H9 (cell line): ENCODE data around the gene ASH1L. TPM values are rescaled to one million over a fixed set of nuclear protein-coding genes. Genes with fewer than 3 reads are reported as not detected.

Experiments used
- DNase-seq: peaks from one replicate; pipeline ENCODE4 v3.0.0-alpha.2; 2017
- H2AFZ ChIP-seq: one replicate; pipeline ENCODE4 v1.6.1; 2013; ENCODE audit warnings: mild to moderate bottlenecking, low read length, control low read depth, moderate library complexity
- H2AK5ac ChIP-seq: 2 replicates; pipeline ENCODE4 v1.6.1; 2013; ENCODE audit warnings: low read length, control low read depth, mixed read lengths; ENCODE audit not compliant: insufficient read length
- H2BK120ac ChIP-seq: one replicate; pipeline ENCODE4 v1.6.1; 2013; ENCODE audit warnings: low read depth, mild to moderate bottlenecking, low read length, control low read depth, inconsistent platforms; ENCODE audit not compliant: poor library complexity, severe bottlenecking
- H2BK12ac ChIP-seq: 2 replicates; pipeline ENCODE4 v1.6.1; 2013; ENCODE audit warnings: low read length, control low read depth, mixed read lengths, low read depth; ENCODE audit not compliant: insufficient read length
- H2BK15ac ChIP-seq: 2 replicates; pipeline ENCODE4 v1.6.1; 2013; ENCODE audit warnings: low read depth, low read length, control low read depth
- H2BK20ac ChIP-seq: one replicate; pipeline ENCODE4 v1.6.1; 2013; ENCODE audit warnings: low read depth, mild to moderate bottlenecking, low read length, control low read depth, inconsistent platforms; ENCODE audit not compliant: poor library complexity, severe bottlenecking
- H2BK5ac ChIP-seq: 2 replicates; pipeline ENCODE4 v1.6.1; 2013; ENCODE audit warnings: low read length, control low read depth, mixed read lengths; ENCODE audit not compliant: insufficient read length
- H3K14ac ChIP-seq: 2 replicates; pipeline ENCODE4 v1.6.1; 2013; ENCODE audit warnings: low read length, control low read depth; ENCODE audit not compliant: insufficient read depth
- H3K18ac ChIP-seq: 2 replicates; pipeline ENCODE4 v1.6.1; 2013; ENCODE audit warnings: low read depth, mild to moderate bottlenecking, mixed read lengths, low read length, control low read depth; ENCODE audit not compliant: insufficient read length
- H3K23ac ChIP-seq: 2 replicates; pipeline ENCODE4 v1.6.1; 2013; ENCODE audit warnings: low read length, control low read depth, mixed read lengths, low read depth; ENCODE audit not compliant: insufficient read length
- H3K23me2 ChIP-seq: 2 replicates; pipeline ENCODE4 v1.6.1; 2013; ENCODE audit warnings: low read depth, mild to moderate bottlenecking, mixed read lengths, low read length, control low read depth; ENCODE audit not compliant: insufficient read length, poor library complexity, severe bottlenecking
- H3K27ac ChIP-seq: 2 replicates; pipeline ENCODE4 v1.5.1; 2013; ENCODE audit warnings: low read length, control low read depth, mixed read lengths, low read depth; ENCODE audit not compliant: insufficient read length
- H3K27me3 ChIP-seq: 2 replicates; pipeline ENCODE4 v1.6.1; 2013; ENCODE audit warnings: low read length, control low read depth, inconsistent platforms; ENCODE audit not compliant: insufficient read depth
- H3K4ac ChIP-seq: 2 replicates; pipeline ENCODE4 v1.6.1; 2013; ENCODE audit warnings: low read depth, mild to moderate bottlenecking, control low read depth, inconsistent platforms, low read length, moderate library complexity
- H3K4me1 ChIP-seq: 2 replicates; pipeline ENCODE4 v1.6.1; 2013; ENCODE audit warnings: low read length, control low read depth, inconsistent platforms; ENCODE audit not compliant: insufficient read depth
- H3K4me2 ChIP-seq: 2 replicates; pipeline ENCODE4 v1.6.1; 2013; ENCODE audit warnings: low read length, control low read depth, mixed read lengths; ENCODE audit not compliant: insufficient read length, insufficient read depth
- H3K56ac ChIP-seq: 2 replicates; pipeline ENCODE4 v1.6.1; 2013; ENCODE audit warnings: low read depth, mild to moderate bottlenecking, mixed read lengths, low read length, control low read depth; ENCODE audit not compliant: insufficient read length
- H3K79me1 ChIP-seq: 2 replicates; pipeline ENCODE4 v1.6.1; 2013; ENCODE audit warnings: low read depth, mild to moderate bottlenecking, moderate library complexity, low read length, control low read depth, inconsistent platforms; ENCODE audit not compliant: insufficient read depth, poor library complexity, severe bottlenecking
- H3K79me2 ChIP-seq: 2 replicates; pipeline ENCODE4 v1.6.1; 2013; ENCODE audit warnings: low read length, control low read depth, inconsistent platforms; ENCODE audit not compliant: insufficient read depth
- H3K9ac ChIP-seq: 2 replicates; pipeline ENCODE4 v1.6.1; 2013; ENCODE audit warnings: low read length, control low read depth, mixed read lengths; ENCODE audit not compliant: insufficient read length; ENCODE audit errors: extremely low read depth
- H3K9me3 ChIP-seq: one replicate; pipeline ENCODE4 v1.6.1; 2013; ENCODE audit warnings: low read depth, low read length, inconsistent platforms; ENCODE audit not compliant: control insufficient read depth
- H3T11ph ChIP-seq: one replicate; pipeline ENCODE4 v1.6.1; 2013; ENCODE audit warnings: mild to moderate bottlenecking, low read length, control low read depth, inconsistent platforms
- H4K20me1 ChIP-seq: one replicate; pipeline ENCODE4 v1.6.1; 2013; ENCODE audit not compliant: control insufficient read depth, insufficient read length, insufficient read depth
- H4K5ac ChIP-seq: 2 replicates; pipeline ENCODE4 v1.6.1; 2013; ENCODE audit warnings: low read depth, mild to moderate bottlenecking, mixed read lengths, low read length, control low read depth; ENCODE audit not compliant: insufficient read length
- H4K8ac ChIP-seq: replicated peaks from 2 replicates; pipeline ENCODE4 v1.6.1; 2013; ENCODE audit warnings: low read length, control low read depth, mixed read lengths, low read depth; ENCODE audit not compliant: insufficient read length
- H4K91ac ChIP-seq: 2 replicates; pipeline ENCODE4 v1.6.1; 2013; ENCODE audit warnings: low read depth, mild to moderate bottlenecking, moderate library complexity, mixed read lengths, low read length, control low read depth; ENCODE audit not compliant: insufficient read length
- H3K27ac Mint-ChIP-seq, 3 experiments: 2 replicates in 2 of 3; 3 replicates in 1 of 3; pipeline ENCODE4 v1.8.0; 2020 to 2021; ENCODE audit warnings: mixed read lengths in 3 of 3, mild to moderate bottlenecking in 1 of 3, moderate library complexity in 1 of 3
- H3K27me3 Mint-ChIP-seq: 2 replicates; pipeline ENCODE4 v1.8.0; 2021; ENCODE audit warnings: low read depth, mild to moderate bottlenecking, moderate library complexity, mixed read lengths
- H3K36me3 Mint-ChIP-seq, 3 experiments: 2 replicates in 2 of 3; 3 replicates in 1 of 3; pipeline ENCODE4 v1.8.0; 2020 to 2021; ENCODE audit warnings: low read depth in 3 of 3, mixed read lengths in 3 of 3; ENCODE audit not compliant: insufficient read depth in 1 of 3
- H3K4me1 Mint-ChIP-seq, 2 experiments: 2 replicates each; pipeline ENCODE4 v1.8.0; 2020; ENCODE audit warnings: mixed read lengths in 2 of 2
- H3K4me3 Mint-ChIP-seq, 2 experiments: 2 replicates in 1 of 2; 3 replicates in 1 of 2; pipeline ENCODE4 v1.8.0; 2020 to 2021; ENCODE audit warnings: mild to moderate bottlenecking in 2 of 2, mixed read lengths in 2 of 2, moderate library complexity in 1 of 2
- H3K9me3 Mint-ChIP-seq, 2 experiments: 2 replicates in 1 of 2; 3 replicates in 1 of 2; pipeline ENCODE4 v1.8.0; 2020; ENCODE audit warnings: mild to moderate bottlenecking in 2 of 2, mixed read lengths in 2 of 2, moderate library complexity in 1 of 2
- WGBS: extraction: QIAGEN DNeasy Blood & Tissue Kit; methylation state at CpG from one replicate; pipeline ENCODE4 v1.1.7; 2013; ENCODE audit warnings: missing lambda C conversion rate, low lambda C conversion rate, mixed read lengths; ENCODE audit not compliant: insufficient read length; ENCODE audit errors: extremely low coverage; 5-methylcytosine and 5-hydroxymethylcytosine counted together
- total RNA-seq: library from RNA; stranded (reverse); gene quantifications from 2 replicates; pipeline ENCODE4 v1.2.1, GENCODE V29; 2021
- TF ChIP-seq, protein P1 (sequence below): fragments of 200-600 bp; sonication (generic); conservative IDR thresholded peaks from 3 replicates; pipeline ENCODE4 v1.8.0; 2021; ENCODE audit warnings: antibody characterized with exemption, mild to moderate bottlenecking

The ASH1L gene
- total RNA-seq, 1 experiment from 2014 or later: 32.8 TPM

DNA sequence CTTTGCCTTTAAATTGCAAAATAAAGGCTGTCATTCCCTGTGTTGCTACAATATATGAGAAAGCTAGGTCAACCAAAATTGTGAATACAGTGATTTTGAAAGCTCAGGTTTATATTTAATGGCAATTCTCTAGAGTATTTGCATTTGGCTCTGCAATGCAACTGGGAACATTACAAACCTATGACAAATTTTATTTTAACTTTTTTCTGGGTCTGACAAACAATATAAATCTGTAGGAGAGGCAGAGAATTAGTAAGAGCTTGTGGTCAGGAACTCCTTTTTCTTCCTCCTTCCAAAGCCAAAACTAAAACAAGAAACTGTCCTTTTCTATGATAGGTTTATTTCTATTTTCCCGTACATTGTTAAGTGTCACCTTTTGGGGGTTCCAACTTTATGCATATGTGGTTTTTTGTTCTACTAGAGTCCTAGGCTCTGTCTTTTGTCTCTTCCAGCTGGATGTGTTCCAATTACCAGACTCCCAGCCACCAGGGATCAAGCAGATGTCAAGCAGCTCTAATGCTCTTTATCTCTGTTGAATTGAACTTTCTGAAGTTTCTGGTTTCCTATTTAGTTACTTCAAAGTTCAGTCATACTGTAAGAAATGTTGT is 106.9 kb downstream of the ASH1L start:
- H2AK5ac ChIP-seq: no peak overlapping the region
- H3T11ph ChIP-seq: no peak overlapping the region
- no peak overlapping the region for H3K18ac ChIP-seq
- no peak overlapping the region for H2BK12ac ChIP-seq
- H3K79me1 ChIP-seq: no peaks in the 10 kb centered on the region
- H2BK20ac ChIP-seq: no peak overlapping the region
- H3K4me1 Mint-ChIP-seq: no peaks in the 10 kb centered on the region
- H3K4me3 Mint-ChIP-seq: no peak overlapping the region
- H3K56ac ChIP-seq: no peak overlapping the region
- H3K79me2 ChIP-seq: no peaks in the 10 kb centered on the region
- H2BK15ac ChIP-seq: no peak overlapping the region
- no peaks in the 10 kb centered on the region for H4K20me1 ChIP-seq
- no peak overlapping the region for H3K27ac Mint-ChIP-seq
- whole genome bisulfite sequencing: no CpG with 5 or more reads among the region's 1 CpG
- no peaks in the 10 kb centered on the region for H3K23me2 ChIP-seq
- DNase-seq: no peak
- H3K27me3 ChIP-seq: no peaks in the 10 kb centered on the region
- no peak overlapping the region for H4K5ac ChIP-seq
- H3K27ac ChIP-seq: no peak overlapping the region
- peaks cover 4 to 15% (median 13%) of the 10 kb centered on the region in 3 experiments; a peak in 4 of 7 replicates for H3K36me3 Mint-ChIP-seq
- no peak overlapping the region for H3K4ac ChIP-seq
- no peak overlapping the region for H2BK120ac ChIP-seq
- no peaks in the 10 kb centered on the region for H3K27me3 Mint-ChIP-seq
- no peaks in the 10 kb centered on the region for H3K4me1 ChIP-seq
- H3K4me2 ChIP-seq: no peak overlapping the region
- no peak overlapping the region for H4K8ac ChIP-seq
- H3K9me3 Mint-ChIP-seq: no peaks in the 10 kb centered on the region
- H2BK5ac ChIP-seq: no peak overlapping the region
- no peak overlapping the region for H4K91ac ChIP-seq
- no peaks in the 10 kb centered on the region for H3K9me3 ChIP-seq
- H3K14ac ChIP-seq: no peak overlapping the region
- H2AFZ ChIP-seq: no peak overlapping the region
- TF ChIP-seq, protein P1, sequence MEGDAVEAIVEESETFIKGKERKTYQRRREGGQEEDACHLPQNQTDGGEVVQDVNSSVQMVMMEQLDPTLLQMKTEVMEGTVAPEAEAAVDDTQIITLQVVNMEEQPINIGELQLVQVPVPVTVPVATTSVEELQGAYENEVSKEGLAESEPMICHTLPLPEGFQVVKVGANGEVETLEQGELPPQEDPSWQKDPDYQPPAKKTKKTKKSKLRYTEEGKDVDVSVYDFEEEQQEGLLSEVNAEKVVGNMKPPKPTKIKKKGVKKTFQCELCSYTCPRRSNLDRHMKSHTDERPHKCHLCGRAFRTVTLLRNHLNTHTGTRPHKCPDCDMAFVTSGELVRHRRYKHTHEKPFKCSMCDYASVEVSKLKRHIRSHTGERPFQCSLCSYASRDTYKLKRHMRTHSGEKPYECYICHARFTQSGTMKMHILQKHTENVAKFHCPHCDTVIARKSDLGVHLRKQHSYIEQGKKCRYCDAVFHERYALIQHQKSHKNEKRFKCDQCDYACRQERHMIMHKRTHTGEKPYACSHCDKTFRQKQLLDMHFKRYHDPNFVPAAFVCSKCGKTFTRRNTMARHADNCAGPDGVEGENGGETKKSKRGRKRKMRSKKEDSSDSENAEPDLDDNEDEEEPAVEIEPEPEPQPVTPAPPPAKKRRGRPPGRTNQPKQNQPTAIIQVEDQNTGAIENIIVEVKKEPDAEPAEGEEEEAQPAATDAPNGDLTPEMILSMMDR: no peak
- no peak overlapping the region for H3K9ac ChIP-seq
- no peak overlapping the region for H3K23ac ChIP-seq
